ENCODE data around the gene DGKQ. TPM values are rescaled to one million over a fixed set of nuclear protein-coding genes. Genes with fewer than 3 reads are reported as not detected.

Gene DGKQ
- total RNA-seq, 1 experiment from 2014 or later: 22.0 TPM

GRCh38 chr4:913280-913618, 60.1 kb downstream of the DGKQ start:
- ATAC-seq: no peak
- ChIA-PET RAD21 (ENCODE audit: low non-redundant PET in 1 of 2, low total read pairs in 2 of 2, uncharacterized antibody in 2 of 2, unreplicated experiment in 2 of 2) (no interaction called here), CTCF (no interaction called here), POLR2A (no interaction called here)
- Histone ChIP-seq H2AFZ (ENCODE audit: low read depth, low read length, poor library complexity, severe bottlenecking) (no peak overlapping the region), H3K27me3 (ENCODE audit: insufficient read depth, low read length) (no peaks in the 10 kb centered on the region), H3K79me2 (ENCODE audit: insufficient read depth, low read length) (peaks cover 56% of the 10 kb centered on the region), H3K4me2 (ENCODE audit: low read length) (no peak overlapping the region), H3K27ac (ENCODE audit: low read depth, low read length) (no peak overlapping the region), H3K36me3 (ENCODE audit: control insufficient read depth in 1 of 2, insufficient read depth in 2 of 2, low read length in 2 of 2) (peaks cover 0 to 7% of the 10 kb centered on the region in 2 experiments; a peak in 2 of 4 replicates), H3K4me1 (ENCODE audit: control insufficient read depth in 1 of 2, insufficient read depth in 2 of 2, low read length in 2 of 2) (no peaks in the 10 kb centered on the region), H3K9ac (ENCODE audit: low read length) (no peak overlapping the region), H3K9me2 (ENCODE audit: insufficient read depth) (no peaks in the 10 kb centered on the region), H3K4me3 (replicated peaks in 1 of 2; ENCODE audit: low read depth in 1 of 2, low read length in 2 of 2) (no peak overlapping the region), H4K20me1 (ENCODE audit: insufficient read depth) (0 out of 2 replicates have a peak, but pooled peaks cover 5% of the 10 kb centered on the region), H3K9me3 (ENCODE audit: control insufficient read depth in 1 of 2, insufficient read depth in 1 of 2, low read depth in 1 of 2, low read length in 2 of 2) (no peaks in the 10 kb centered on the region)
- intact Hi-C loops (cut with micrococcal nuclease): loop anchor here (10.0 kb wide), 1 partner anchor 68 kb away; no protein-coding TSS in a partner anchor
- DNase-seq (ENCODE audit: low read depth, low spot score): no peak
- TF ChIP-seq RAD21 (IDR thresholded peaks at IDR 0.05; ENCODE audit: low read depth): no peak
- no peak for TF ChIP-seq YY1 (IDR thresholded peaks at IDR 0.05; ENCODE audit: extremely low read depth, insufficient replicate concordance, low read depth, low read length)
- TF ChIP-seq FOSL1 (IDR thresholded peaks at IDR 0.05; ENCODE audit: low read depth): no peak
- no TSS peak for BruUV-seq (replicated peaks)

GRCh38 chr4:912548-913279, 60.7 kb downstream of the DGKQ start:
- Histone ChIP-seq H3K27ac (ENCODE audit: low read depth, low read length) (no peak overlapping the region), H3K79me2 (ENCODE audit: insufficient read depth, low read length) (peaks cover 56% of the 10 kb centered on the region)
- POLR2A ChIA-PET: no interaction called here

More at GRCh38 chr4:912548-913279, 60.7 kb downstream of the DGKQ start:
- Histone ChIP-seq H3K36me3 (ENCODE audit: control insufficient read depth in 1 of 2, insufficient read depth in 2 of 2, low read length in 2 of 2) (peaks cover 0 to 7% of the 10 kb centered on the region in 2 experiments; a peak in 2 of 4 replicates), H3K4me1 (ENCODE audit: control insufficient read depth in 1 of 2, insufficient read depth in 2 of 2, low read length in 2 of 2) (no peaks in the 10 kb centered on the region), H3K9ac (ENCODE audit: low read length) (no peak overlapping the region), H2AFZ (ENCODE audit: low read depth, low read length, poor library complexity, severe bottlenecking) (no peak overlapping the region), H4K20me1 (ENCODE audit: insufficient read depth) (0 out of 2 replicates have a peak, but pooled peaks cover 5% of the 10 kb centered on the region), H3K4me2 (ENCODE audit: low read length) (no peak overlapping the region), H3K27me3 (ENCODE audit: insufficient read depth, low read length) (no peaks in the 10 kb centered on the region), H3K9me2 (ENCODE audit: insufficient read depth) (no peaks in the 10 kb centered on the region), H3K4me3 (replicated peaks in 1 of 2; ENCODE audit: low read depth in 1 of 2, low read length in 2 of 2) (no peak overlapping the region), H3K9me3 (ENCODE audit: control insufficient read depth in 1 of 2, insufficient read depth in 1 of 2, low read depth in 1 of 2, low read length in 2 of 2) (no peaks in the 10 kb centered on the region)
- ATAC-seq: no peak
- RAD21 ChIA-PET (ENCODE audit: low non-redundant PET in 1 of 2, low total read pairs in 2 of 2, uncharacterized antibody in 2 of 2, unreplicated experiment in 2 of 2): no interaction called here
- TF ChIP-seq SP1 (IDR thresholded peaks at IDR 0.05; ENCODE audit: low read depth) (no peak), REST (IDR thresholded peaks at IDR 0.05; ENCODE audit: low read depth) (no peak), CBX3 (IDR thresholded peaks at IDR 0.05; ENCODE audit: low read depth) (no peak)
- DNase-seq (ENCODE audit: low read depth, low spot score): no peak
- CTCF ChIA-PET: no interaction called here
- no TSS peak for BruUV-seq (replicated peaks)
- intact Hi-C loops (cut with micrococcal nuclease): loop anchor here (10.0 kb wide), 1 partner anchor 68 kb away; no protein-coding TSS in a partner anchor
